Lung (tissue), 12 donors: ENCODE data around the gene WDR33. TPM values are rescaled to one million over a fixed set of nuclear protein-coding genes. Genes with fewer than 3 reads are reported as not detected.

Experiments
- ATAC-seq: fragments of 200-7000 bp; cut with Tn5 transposase; one replicate; pipeline ENCODE4 v1.9.1; 2020; ENCODE audit warnings: moderate number of reproducible peaks; ENCODE audit not compliant: insufficient read depth, low FRiP score
- DNase-seq, 3 donors: peaks; one replicate each; pipeline ENCODE4 v3.0.0-alpha.2; 2013 to 2017
- H3K27ac ChIP-seq, 2 donors: one replicate each; pipeline ENCODE4 v1.5.1; 2013; ENCODE audit warnings: mild to moderate bottlenecking in 2 of 2, moderate library complexity in 2 of 2, control low read depth in 1 of 2, inconsistent platforms in 1 of 2, low read depth in 1 of 2, low read length in 1 of 2
- H3K27me3 ChIP-seq, 3 donors: one replicate each; pipeline ENCODE4 v1.5.1; 2013; ENCODE audit warnings: low read length in 2 of 3; ENCODE audit not compliant: control insufficient read depth in 3 of 3, insufficient read depth in 3 of 3
- H3K36me3 ChIP-seq, 4 donors: one replicate each; pipeline ENCODE4 v1.5.1; 2013; ENCODE audit warnings: low read length in 4 of 4, mild to moderate bottlenecking in 1 of 4, moderate library complexity in 1 of 4; ENCODE audit not compliant: control insufficient read depth in 4 of 4, insufficient read depth in 4 of 4
- H3K4me1 ChIP-seq, 5 donors: one replicate each; pipeline ENCODE4 v1.5.1; 2013; ENCODE audit warnings: low read length in 5 of 5, mild to moderate bottlenecking in 2 of 5, moderate library complexity in 1 of 5; ENCODE audit not compliant: control insufficient read depth in 5 of 5, insufficient read depth in 5 of 5
- H3K4me3 ChIP-seq: one replicate; pipeline ENCODE4 v1.5.1; 2013; ENCODE audit warnings: mild to moderate bottlenecking, control low read depth, moderate library complexity
- H3K9ac ChIP-seq, 2 donors: one replicate each; pipeline ENCODE4 v1.5.1; 2013; ENCODE audit warnings: low read length in 2 of 2, control low read depth in 1 of 2; ENCODE audit not compliant: insufficient read depth in 1 of 2
- H3K9me3 ChIP-seq, 4 donors: one replicate each; pipeline ENCODE4 v1.5.1; 2013; ENCODE audit warnings: low read length in 3 of 4, mild to moderate bottlenecking in 1 of 4, moderate library complexity in 1 of 4; ENCODE audit not compliant: control insufficient read depth in 4 of 4, insufficient read depth in 3 of 4
- CTCF ChIP-seq: IDR thresholded peaks from 2 replicates; pipeline ENCODE4 v1.5.1; 2012; ENCODE audit warnings: mild to moderate bottlenecking; ENCODE audit errors: control extremely low read depth, extremely low read depth
- WGBS, 2 donors: extraction: QIAGEN DNeasy Blood & Tissue Kit; methylation state at CpG; one replicate each; pipeline ENCODE4 v1.1.7; 2013; 5-methylcytosine and 5-hydroxymethylcytosine counted together
- polyA plus RNA-seq, 2 donors: library from polyadenylated mRNA; stranded (reverse); fragments of 200-250 nt; gene quantifications; one replicate each; pipeline ENCODE4 v1.2.1, GENCODE V29; 2013
- total RNA-seq, 2 donors: library from RNA; depleted of rRNA in 1 of 2; stranded (reverse); fragments of >200 nt in 1 of 2; gene quantifications; one replicate each; pipeline ENCODE4 v1.2.1, GENCODE V29; 2014 to 2021
- donor health status: control.
- donor health status: control.
- donor health status: Bipolar disorder and iron deficiency.
- donor health status: healthy.
- donor health status: DM: yes; HTN: yes; CAD: no.

Gene WDR33
- total and polyA plus RNA-seq, 4 donors: 11.6 to 93.0 (median 29.2) TPM

- 86 to 88% methylated on average over 6 of the region's 6 CpGs for WGBS, 2 donors
- Histone ChIP-seq H3K9me3 (no peaks in the 10 kb centered on the region), H3K4me3 (no peak overlapping the region), H3K27me3 (no peaks in the 10 kb centered on the region), H3K9ac (no peak overlapping the region), H3K27ac (peak overlapping the region in 1 of 2 donors; percentile 40), H3K36me3 (peaks cover 15 to 46% (median 30%) of the 10 kb centered on the region in 4 donors), H3K4me1 (peaks cover 0 to 14% (median 0%) of the 10 kb centered on the region in 5 donors)
- ATAC-seq: no peak
- no peak for DNase-seq
- no peak for TF ChIP-seq CTCF
These were observed 48.1 kb downstream of the WDR33 start for GRCh38 chr2:127762846-127763245.

GRCh38 chr2:127762441-127762840 lies 48.5 kb downstream of the WDR33 start:
- Histone ChIP-seq H3K27ac (peak overlapping the region in 1 of 2 donors; percentile 40), H3K36me3 (peaks cover 15 to 43% (median 28%) of the 10 kb centered on the region in 4 donors)
- WGBS, 2 donors: 95 to 96% methylated on average over 6 of the region's 6 CpGs

GRCh38 chr2:127759931-127760330 lies 51.0 kb downstream of the WDR33 start:
- Histone ChIP-seq H3K36me3 (peaks cover 13 to 36% (median 22%) of the 10 kb centered on the region in 4 donors), H3K9me3 (no peaks in the 10 kb centered on the region), H3K27ac (no peak overlapping the region), H3K4me3 (no peak overlapping the region), H3K4me1 (peaks cover 0 to 14% (median 0%) of the 10 kb centered on the region in 5 donors), H3K27me3 (no peaks in the 10 kb centered on the region), H3K9ac (no peak overlapping the region)
- ATAC-seq: no peak
- TF ChIP-seq CTCF: no peak
- 84 to 87% methylated on average over 2 of the region's 2 CpGs for WGBS, 2 donors
- no peak for DNase-seq

More at GRCh38 chr2:127762441-127762840, 48.5 kb downstream of the WDR33 start:
- no peaks in the 10 kb centered on the region for H3K9me3 ChIP-seq
- H3K4me1 ChIP-seq: peaks cover 0 to 14% (median 0%) of the 10 kb centered on the region in 5 donors
- no peaks in the 10 kb centered on the region for H3K27me3 ChIP-seq
- H3K4me3 ChIP-seq: no peak overlapping the region
- TF ChIP-seq CTCF: no peak
- ATAC-seq (no peak), DNase-seq (no peak)
- no peak overlapping the region for H3K9ac ChIP-seq

GRCh38 chr2:127754186-127754585 lies 56.8 kb downstream of the WDR33 start:
- H3K27ac ChIP-seq: no peak overlapping the region
- H3K27me3 ChIP-seq: no peaks in the 10 kb centered on the region
- DNase-seq (no peak), ATAC-seq (no peak)
- H3K36me3 ChIP-seq: peaks cover 0 to 8% (median 1%) of the 10 kb centered on the region in 4 donors
- H3K9me3 ChIP-seq: no peaks in the 10 kb centered on the region
- 63 to 85% methylated on average over 8 of the region's 8 CpGs for WGBS, 2 donors
- no peak overlapping the region for H3K9ac ChIP-seq
- peaks cover 0 to 1% (median 0%) of the 10 kb centered on the region in 5 donors for H3K4me1 ChIP-seq
- TF ChIP-seq CTCF: no peak
- no peak overlapping the region for H3K4me3 ChIP-seq
